K562 (cell line): ENCODE results near the gene MTSS2. TPM values are rescaled to one million over a fixed set of nuclear protein-coding genes. Genes with fewer than 3 reads are reported as not detected.

Experiments used
- BRD9 ChIP-seq: fragments of 450-650 bp; IDR thresholded peaks from 2 replicates; pipeline ENCODE4 v1.6.1; 2018; ENCODE audit warnings: low read depth; ENCODE audit not compliant: partially characterized antibody
- C11orf30 ChIP-seq: fragments of 450-650 bp; IDR thresholded peaks from 2 replicates; pipeline ENCODE4 v1.6.1; 2016; ENCODE audit warnings: low read depth, mild to moderate bottlenecking
- CHD7 ChIP-seq: fragments of 200-600 bp; sonication (generic); IDR thresholded peaks from one replicate; pipeline ENCODE4 v1.6.1; 2012; ENCODE audit warnings: mild to moderate bottlenecking, low read depth, low read length, inconsistent platforms
- EZH2 ChIP-seq: IDR thresholded peaks from 2 replicates; pipeline ENCODE4 v1.6.1; 2012; ENCODE audit warnings: low read depth, mild to moderate bottlenecking, inconsistent platforms, low read length, borderline replicate concordance
- KLF10 ChIP-seq: fragments of 250-450 bp; sonication (Bioruptor Pico); IDR thresholded peaks from 2 replicates; pipeline ENCODE4 v1.6.1; 2021; ENCODE audit warnings: matching md5 sums
- MBD1 ChIP-seq: fragments of 250-450 bp; sonication (Bioruptor Pico); IDR thresholded peaks from 2 replicates; pipeline ENCODE4 v1.8.0; 2022; ENCODE audit warnings: inconsistent platforms
- PHF8 ChIP-seq: fragments of 200-600 bp; sonication (generic); IDR thresholded peaks from 2 replicates; pipeline ENCODE4 v1.6.1; 2012; ENCODE audit warnings: mixed run types, mild to moderate bottlenecking, inconsistent platforms, low read length, moderate library complexity, borderline replicate concordance
- TEAD4 ChIP-seq, 2 experiments: sonication (generic) in 1 of 2; formaldehyde crosslinking in 1 of 2; IDR thresholded peaks; 2 replicates each; pipeline versions ENCODE4 v1.6.1 to v1.8.0; 2012 to 2022; ENCODE audit warnings: borderline replicate concordance in 1 of 2, inconsistent platforms in 1 of 2, low read length in 1 of 2, mild to moderate bottlenecking in 1 of 2, missing genetic modification reagents in 1 of 2
- ZNF184 ChIP-seq: sonication (generic); formaldehyde crosslinking; IDR thresholded peaks from 2 replicates; pipeline ENCODE4 v1.5.0; 2020; ENCODE audit warnings: missing genetic modification reagents
- polyA plus RNA-seq, 8 experiments: library from polyadenylated mRNA; depleted of rRNA in 4 of 8; stranded (reverse) in 5 of 8; unstranded in 3 of 8; fragments of >200 nt; fragmentation: Nextera tagmentation in 2 of 8; fragmentation: Illumina TruSeq in 1 of 8; extraction: Ambion mirVana in 2 of 8; extraction: Trizol in 1 of 8; gene quantifications; 2 replicates each; pipeline versions ENCODE4 v1.2.1 to v1.2.3, GENCODE V29; 2011 to 2014; ENCODE audit warnings: inconsistent platforms in 1 of 8, missing spikeins in 1 of 8
- total RNA-seq, 7 experiments: library from RNA; depleted of rRNA in 6 of 7; stranded (reverse); fragments of >200 nt in 6 of 7; fragmentation: Illumina TruSeq in 2 of 7; extraction: Trizol in 2 of 7; gene quantifications; 2 replicates each; pipeline versions ENCODE4 v1.2.1 to v1.2.3, GENCODE V29; 2011 to 2021; ENCODE audit warnings: low replicate concordance in 1 of 7

MTSS2 gene
- total and polyA plus RNA-seq, 9 of the 15 experiments (the other 6 are each of a cell fraction or from before 2014, with no cell fraction given), result 0.11 to 60.3 (median 16.9) TPM

- TF ChIP-seq CHD7 (no peak), BRD9 (no peak), ZNF184 (CRISPR knock-in tag) (no peak), TEAD4 (IDR thresholded peaks at IDR 0.05; ENCODE audit: low read length) (no peak), TEAD4 (CRISPR knock-in tag; IDR thresholded peaks at IDR 0.05; ENCODE audit: borderline replicate concordance) (no peak), MBD1 (CRISPR knock-in tag) (no peak), EZH2 (no peak), KLF10 (no peak), C11orf30 (no peak), PHF8 (no peak)
Observed at GRCh38 chr16:70678898-70679670, 6.8 kb downstream of the MTSS2 start (continued).
